ENCODE results near the gene PHLDA3.
A peak's percentile ranks its signal among the peaks of the same experiment; 100 is the strongest.

PHLDA3 gene

DNA sequence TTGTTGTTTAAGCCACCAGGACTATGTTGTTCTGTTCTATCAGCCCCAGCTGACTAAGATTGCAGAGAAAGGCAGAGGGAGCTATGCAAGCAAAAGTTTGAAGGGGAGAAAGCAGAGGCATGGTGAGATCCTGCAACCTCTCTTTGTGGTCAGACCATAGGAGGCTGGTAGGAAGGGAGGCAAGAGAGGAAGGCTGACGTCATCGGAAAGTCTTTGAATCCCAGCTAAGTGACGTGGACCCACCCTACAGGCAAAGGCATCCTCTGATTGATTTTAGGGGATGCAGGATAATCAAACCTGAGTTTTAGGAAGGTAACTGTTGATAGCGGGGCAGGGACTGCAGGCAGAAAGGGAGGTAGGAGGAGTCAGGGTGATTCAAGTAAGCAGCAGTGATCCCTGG, 24.2 kb downstream of the PHLDA3 start:
- Histone ChIP-seq H3K23ac (ENCODE audit: low read length in 2 of 2) (no peak overlapping the region), H2BK12ac (ENCODE audit: low read length in 2 of 2) (no peak overlapping the region), H2BK15ac (ENCODE audit: low read depth, poor library complexity, severe bottlenecking) (no peak overlapping the region), H3K9me3 (ENCODE audit: control insufficient read depth, low read length) (peaks cover 3% of the 10 kb centered on the region), H3K4ac (ENCODE audit: low read depth in 1 of 2, low read length in 2 of 2) (no peak overlapping the region), H2AFZ (ENCODE audit: low read depth, low read length) (no peak overlapping the region), H4K8ac (ENCODE audit: low read length) (no peak overlapping the region), H4K91ac (ENCODE audit: low read length) (no peak overlapping the region), H3K4me1 (ENCODE audit: control insufficient read depth, insufficient read depth, low read depth, low read length) (peaks cover 12% of the 10 kb centered on the region), H2AK5ac (ENCODE audit: low read length, severe bottlenecking) (no peak overlapping the region), H3K4me3 (ENCODE audit: insufficient read depth in 1 of 2, low read depth in 1 of 2, low read length in 2 of 2) (no peak overlapping the region), H2BK5ac (ENCODE audit: low read depth, low read length, poor library complexity, severe bottlenecking) (no peak overlapping the region), H3K18ac (ENCODE audit: low read depth in 1 of 2, low read length in 2 of 2) (no peak overlapping the region), H2BK120ac (ENCODE audit: low read depth, low read length) (no peak overlapping the region), H3K14ac (ENCODE audit: low read length in 2 of 2) (no peak overlapping the region), H3K27me3 (ENCODE audit: control insufficient read depth in 1 of 2, insufficient read depth in 1 of 2, low read length in 2 of 2) (no peaks in the 10 kb centered on the region), H3K36me3 (ENCODE audit: control insufficient read depth in 1 of 2, insufficient read depth in 2 of 2, low read depth in 1 of 2, low read length in 2 of 2) (no peaks in the 10 kb centered on the region), H3K4me2 (ENCODE audit: low read length, poor library complexity, severe bottlenecking) (no peak overlapping the region), H3K27ac (ENCODE audit: low read length, poor library complexity, severe bottlenecking) (no peak overlapping the region), H3K79me1 (replicated peaks; ENCODE audit: low read length, poor library complexity, severe bottlenecking) (no peaks in the 10 kb centered on the region), H3K9ac (ENCODE audit: low read length) (no peak overlapping the region)
- WGBS: 71% methylated on average over 4 of the region's 4 CpGs
- peak; percentile 49 for DNase-seq

DNA sequence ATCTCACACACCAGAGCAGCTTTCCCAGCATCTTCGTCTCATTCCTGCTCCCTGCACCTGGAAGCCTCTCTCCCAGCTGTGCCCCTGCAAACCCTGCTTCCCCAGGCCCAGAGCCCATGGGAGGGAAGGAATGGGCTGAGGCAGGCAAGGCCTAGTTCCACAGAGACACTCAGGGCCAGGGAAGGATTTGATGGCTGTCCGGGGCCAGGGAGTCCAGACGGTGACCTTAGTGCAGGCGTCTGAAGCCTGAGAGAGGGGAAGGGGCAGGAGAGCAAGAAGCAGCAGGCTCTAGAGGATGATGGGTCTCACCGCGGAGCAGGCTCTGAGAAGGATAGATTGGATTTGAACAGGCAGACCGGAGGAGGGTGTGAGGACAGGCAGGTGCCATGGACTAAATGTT, 25.2 kb downstream of the PHLDA3 start:
- Histone ChIP-seq H4K91ac (ENCODE audit: low read length) (no peak overlapping the region), H4K8ac (ENCODE audit: low read length) (no peak overlapping the region), H2BK120ac (ENCODE audit: low read depth, low read length) (no peak overlapping the region), H3K23ac (ENCODE audit: low read length in 2 of 2) (no peak overlapping the region), H3K4ac (ENCODE audit: low read depth in 1 of 2, low read length in 2 of 2) (no peak overlapping the region), H3K4me3 (ENCODE audit: insufficient read depth in 1 of 2, low read depth in 1 of 2, low read length in 2 of 2) (no peak overlapping the region), H2BK15ac (ENCODE audit: low read depth, poor library complexity, severe bottlenecking) (no peak overlapping the region), H3K18ac (ENCODE audit: low read depth in 1 of 2, low read length in 2 of 2) (no peak overlapping the region), H2BK12ac (ENCODE audit: low read length in 2 of 2) (no peak overlapping the region), H2AK5ac (ENCODE audit: low read length, severe bottlenecking) (no peak overlapping the region), H2AFZ (ENCODE audit: low read depth, low read length) (no peak overlapping the region), H3K27me3 (ENCODE audit: control insufficient read depth in 1 of 2, insufficient read depth in 1 of 2, low read length in 2 of 2) (no peaks in the 10 kb centered on the region), H3K4me1 (ENCODE audit: control insufficient read depth, insufficient read depth, low read depth, low read length) (peaks cover 7% of the 10 kb centered on the region), H3K27ac (ENCODE audit: low read length, poor library complexity, severe bottlenecking) (no peak overlapping the region), H3K4me2 (ENCODE audit: low read length, poor library complexity, severe bottlenecking) (no peak overlapping the region), H3K9me3 (ENCODE audit: control insufficient read depth, low read length) (peaks cover 3% of the 10 kb centered on the region), H3K79me1 (replicated peaks; ENCODE audit: low read length, poor library complexity, severe bottlenecking) (no peaks in the 10 kb centered on the region), H3K14ac (ENCODE audit: low read length in 2 of 2) (no peak overlapping the region), H3K9ac (ENCODE audit: low read length) (no peak overlapping the region), H3K36me3 (ENCODE audit: control insufficient read depth in 1 of 2, insufficient read depth in 2 of 2, low read depth in 1 of 2, low read length in 2 of 2) (no peaks in the 10 kb centered on the region), H2BK5ac (ENCODE audit: low read depth, low read length, poor library complexity, severe bottlenecking) (no peak overlapping the region)
- no peak for DNase-seq
- WGBS: 86% methylated on average over 7 of the region's 7 CpGs

DNA sequence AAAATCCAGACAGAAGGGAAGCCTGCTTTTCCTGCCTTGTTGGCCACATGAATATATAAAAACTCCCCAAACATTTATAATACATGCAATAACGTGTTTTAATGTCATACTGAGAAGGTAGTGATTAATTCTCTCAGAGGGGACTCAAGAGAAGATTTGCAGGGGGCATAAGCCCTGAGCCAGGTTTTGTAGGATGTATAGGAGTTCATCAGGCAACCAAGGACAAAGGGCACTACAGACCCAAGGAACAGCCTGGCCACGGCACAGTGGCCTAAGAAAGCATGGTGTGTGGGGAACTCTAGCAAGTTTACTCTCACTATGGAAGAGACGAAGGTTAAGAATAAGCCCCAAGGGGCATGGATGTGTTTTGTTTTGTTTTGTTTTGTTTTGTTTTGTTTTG, 32.0 kb downstream of the PHLDA3 start:
- Histone ChIP-seq H3K9me3 (ENCODE audit: control insufficient read depth, low read length) (peaks cover 3% of the 10 kb centered on the region), H3K9ac (ENCODE audit: low read length) (no peak overlapping the region), H3K79me1 (replicated peaks; ENCODE audit: low read length, poor library complexity, severe bottlenecking) (no peaks in the 10 kb centered on the region), H3K14ac (ENCODE audit: low read length in 2 of 2) (no peak overlapping the region), H4K8ac (ENCODE audit: low read length) (no peak overlapping the region), H3K4me2 (ENCODE audit: low read length, poor library complexity, severe bottlenecking) (no peak overlapping the region), H3K4me1 (ENCODE audit: control insufficient read depth, insufficient read depth, low read depth, low read length) (no peaks in the 10 kb centered on the region), H2AFZ (ENCODE audit: low read depth, low read length) (no peak overlapping the region), H2AK5ac (ENCODE audit: low read length, severe bottlenecking) (no peak overlapping the region), H3K23ac (ENCODE audit: low read length in 2 of 2) (no peak overlapping the region), H2BK5ac (ENCODE audit: low read depth, low read length, poor library complexity, severe bottlenecking) (no peak overlapping the region), H3K27ac (ENCODE audit: low read length, poor library complexity, severe bottlenecking) (no peak overlapping the region), H2BK15ac (ENCODE audit: low read depth, poor library complexity, severe bottlenecking) (no peak overlapping the region), H3K27me3 (ENCODE audit: control insufficient read depth in 1 of 2, insufficient read depth in 1 of 2, low read length in 2 of 2) (no peaks in the 10 kb centered on the region), H3K36me3 (ENCODE audit: control insufficient read depth in 1 of 2, insufficient read depth in 2 of 2, low read depth in 1 of 2, low read length in 2 of 2) (no peaks in the 10 kb centered on the region), H3K18ac (ENCODE audit: low read depth in 1 of 2, low read length in 2 of 2) (no peak overlapping the region), H4K91ac (ENCODE audit: low read length) (no peak overlapping the region), H2BK120ac (ENCODE audit: low read depth, low read length) (no peak overlapping the region), H2BK12ac (ENCODE audit: low read length in 2 of 2) (peak overlapping the region in 1 of 2 experiments; percentile 42), H3K4me3 (ENCODE audit: insufficient read depth in 1 of 2, low read depth in 1 of 2, low read length in 2 of 2) (no peak overlapping the region), H3K4ac (ENCODE audit: low read depth in 1 of 2, low read length in 2 of 2) (peak overlapping the region in 1 of 2 experiments; percentile 41)
- no peak for DNase-seq
- WGBS: 86% methylated on average over 3 of the region's 3 CpGs

DNA sequence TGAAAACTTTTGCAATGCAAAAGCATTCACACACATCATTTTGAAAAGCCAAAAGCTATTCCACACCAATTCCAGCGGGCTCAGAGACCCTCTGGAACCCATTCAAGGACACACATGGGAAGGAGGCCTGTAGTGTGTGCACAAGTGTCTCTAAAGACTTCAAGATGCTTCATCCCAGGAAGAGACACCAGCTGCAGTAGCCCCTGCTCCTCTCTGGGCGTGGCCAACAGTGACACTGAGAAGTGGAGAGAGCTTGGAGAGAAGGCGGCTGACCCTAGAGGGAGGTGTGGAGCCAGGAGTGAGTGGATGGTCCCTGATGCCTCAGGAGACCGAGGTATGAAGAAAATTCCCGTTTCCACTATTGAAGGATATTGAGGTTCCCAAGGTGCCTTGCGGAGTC, 32.6 kb downstream of the PHLDA3 start:
- H3K4me2 ChIP-seq (ENCODE audit: low read length, poor library complexity, severe bottlenecking): no peak overlapping the region
- no peak overlapping the region for H3K4me3 ChIP-seq (ENCODE audit: insufficient read depth in 1 of 2, low read depth in 1 of 2, low read length in 2 of 2)
- no peak overlapping the region for H3K27ac ChIP-seq (ENCODE audit: low read length, poor library complexity, severe bottlenecking)
- H3K14ac ChIP-seq (ENCODE audit: low read length in 2 of 2): no peak overlapping the region
- H3K4me1 ChIP-seq (ENCODE audit: control insufficient read depth, insufficient read depth, low read depth, low read length): no peaks in the 10 kb centered on the region
- no peaks in the 10 kb centered on the region for H3K79me1 ChIP-seq (replicated peaks; ENCODE audit: low read length, poor library complexity, severe bottlenecking)
- no peak overlapping the region for H4K91ac ChIP-seq (ENCODE audit: low read length)
- DNase-seq: peak; percentile 49
- no peak overlapping the region for H2BK5ac ChIP-seq (ENCODE audit: low read depth, low read length, poor library complexity, severe bottlenecking)
- peak overlapping the region in 1 of 2 experiments; percentile 9 for H3K4ac ChIP-seq (ENCODE audit: low read depth in 1 of 2, low read length in 2 of 2)
- no peaks in the 10 kb centered on the region for H3K36me3 ChIP-seq (ENCODE audit: control insufficient read depth in 1 of 2, insufficient read depth in 2 of 2, low read depth in 1 of 2, low read length in 2 of 2)
- no peak overlapping the region for H4K8ac ChIP-seq (ENCODE audit: low read length)
- H3K9me3 ChIP-seq (ENCODE audit: control insufficient read depth, low read length): peaks cover 3% of the 10 kb centered on the region
- no peak overlapping the region for H3K9ac ChIP-seq (ENCODE audit: low read length)
- no peak overlapping the region for H2BK120ac ChIP-seq (ENCODE audit: low read depth, low read length)
- H2AFZ ChIP-seq (ENCODE audit: low read depth, low read length): no peak overlapping the region
- no peaks in the 10 kb centered on the region for H3K27me3 ChIP-seq (ENCODE audit: control insufficient read depth in 1 of 2, insufficient read depth in 1 of 2, low read length in 2 of 2)
- H3K23ac ChIP-seq (ENCODE audit: low read length in 2 of 2): no peak overlapping the region
- H3K18ac ChIP-seq (ENCODE audit: low read depth in 1 of 2, low read length in 2 of 2): no peak overlapping the region
- WGBS: 58% methylated on average over 6 of the region's 6 CpGs
- no peak overlapping the region for H2BK15ac ChIP-seq (ENCODE audit: low read depth, poor library complexity, severe bottlenecking)
- no peak overlapping the region for H2AK5ac ChIP-seq (ENCODE audit: low read length, severe bottlenecking)
- no peak overlapping the region for H2BK12ac ChIP-seq (ENCODE audit: low read length in 2 of 2)
